Right lobe of liver (tissue), 4 donors: ENCODE data around the gene LEP.

Experiments used
- POLR2A ChIP-seq: fragments of 450-650 bp; IDR thresholded peaks from one replicate; pipeline ENCODE4 v1.6.1; 2017; ENCODE audit warnings: antibody characterized with exemption, mild to moderate bottlenecking
- TF ChIP-seq, protein P1 (sequence below), 4 donors: fragments of 200-600 bp in 3 of 4; fragments of 450-650 bp in 1 of 4; IDR thresholded peaks; one replicate each; pipeline versions ENCODE4 v1.5.1 to v1.8.0; 2016 to 2022; ENCODE audit warnings: antibody characterized with exemption in 4 of 4, mild to moderate bottlenecking in 2 of 4
- donor health status: DM: no; HTN: no; CAD: no.
- donor health status: DM: no; HTN: no; CAD: no.
- donor health status: DM: no; HTN: yes; CAD: no.

- TF ChIP-seq, protein P1, sequence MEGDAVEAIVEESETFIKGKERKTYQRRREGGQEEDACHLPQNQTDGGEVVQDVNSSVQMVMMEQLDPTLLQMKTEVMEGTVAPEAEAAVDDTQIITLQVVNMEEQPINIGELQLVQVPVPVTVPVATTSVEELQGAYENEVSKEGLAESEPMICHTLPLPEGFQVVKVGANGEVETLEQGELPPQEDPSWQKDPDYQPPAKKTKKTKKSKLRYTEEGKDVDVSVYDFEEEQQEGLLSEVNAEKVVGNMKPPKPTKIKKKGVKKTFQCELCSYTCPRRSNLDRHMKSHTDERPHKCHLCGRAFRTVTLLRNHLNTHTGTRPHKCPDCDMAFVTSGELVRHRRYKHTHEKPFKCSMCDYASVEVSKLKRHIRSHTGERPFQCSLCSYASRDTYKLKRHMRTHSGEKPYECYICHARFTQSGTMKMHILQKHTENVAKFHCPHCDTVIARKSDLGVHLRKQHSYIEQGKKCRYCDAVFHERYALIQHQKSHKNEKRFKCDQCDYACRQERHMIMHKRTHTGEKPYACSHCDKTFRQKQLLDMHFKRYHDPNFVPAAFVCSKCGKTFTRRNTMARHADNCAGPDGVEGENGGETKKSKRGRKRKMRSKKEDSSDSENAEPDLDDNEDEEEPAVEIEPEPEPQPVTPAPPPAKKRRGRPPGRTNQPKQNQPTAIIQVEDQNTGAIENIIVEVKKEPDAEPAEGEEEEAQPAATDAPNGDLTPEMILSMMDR (IDR thresholded peaks at IDR 0.05): no peak
- TF ChIP-seq POLR2A: no peak
Measured at GRCh38 chr7:128243273-128243672, 2.2 kb downstream of the LEP start.
